Endothelial cell of umbilical vein (primary cell): ENCODE results near the gene SERTAD1. TPM values are rescaled to one million over a fixed set of nuclear protein-coding genes. Genes with fewer than 3 reads are reported as not detected.

Source experiments
- BruUV-seq: library from RNA; stranded (reverse); fragments of 400-500 nt; replicated peaks from 2 replicates; lab custom pipeline; 2021; lab: Mats Ljungman, UMichigan
- CTCF ChIA-PET: fragments of 300-600, 350-600 bp; sonication (Branson Sonifier 250); formaldehyde crosslinking; loops from one replicate; lab custom pipeline; 2021; ENCODE audit warnings: antibody characterized with exemption, inconsistent platforms; lab: Charles Lee
- POLR2A ChIA-PET: fragments of 300-600, 350-600 bp; sonication (Branson Sonifier 250); formaldehyde crosslinking; loops from one replicate; lab custom pipeline; 2021; ENCODE audit warnings: antibody characterized with exemption, inconsistent platforms; lab: Charles Lee
- DNase-seq: peaks from one replicate; pipeline ENCODE4 v3.0.0-alpha.2; 2011; ENCODE audit warnings: low read depth, low spot score
- FAIRE-seq: peaks from 2 replicates; lab custom pipeline; 2011; peaks lifted over from hg19 to GRCh38; lab: Jason Lieb, UNC
- H2AFZ ChIP-seq: 2 replicates; pipeline ENCODE4 v1.6.0; 2012; ENCODE audit warnings: low read depth, low read length, control low read depth, inconsistent platforms
- H3K27ac ChIP-seq: 2 replicates; pipeline ENCODE4 v1.5.1; 2011; ENCODE audit warnings: low read depth, mild to moderate bottlenecking, control low read depth, low read length, moderate library complexity; ENCODE audit not compliant: insufficient read depth
- H3K27me3 ChIP-seq, 2 experiments: 2 replicates each; pipeline versions ENCODE4 v1.6.0 to v1.6.1; 2011; ENCODE audit warnings: low read length in 2 of 2, mixed read lengths in 1 of 2; ENCODE audit not compliant: control insufficient read depth in 2 of 2, insufficient read depth in 2 of 2
- H3K36me3 ChIP-seq, 2 experiments: 2 replicates in 1 of 2; 3 replicates in 1 of 2; pipeline ENCODE4 v1.5.1; 2011; ENCODE audit warnings: low read length in 2 of 2, mild to moderate bottlenecking in 1 of 2, moderate library complexity in 1 of 2; ENCODE audit not compliant: control insufficient read depth in 2 of 2, insufficient read depth in 2 of 2; ENCODE audit errors: extremely low read depth in 1 of 2
- H3K4me1 ChIP-seq: 3 replicates; pipeline ENCODE4 v1.5.1; 2011; ENCODE audit warnings: mild to moderate bottlenecking, low read length; ENCODE audit not compliant: control insufficient read depth, insufficient read depth; ENCODE audit errors: extremely low read depth
- H3K4me2 ChIP-seq: 2 replicates; pipeline ENCODE4 v1.6.1; 2011; ENCODE audit warnings: low read length, control low read depth, mixed read lengths; ENCODE audit not compliant: insufficient read depth
- H3K4me3 ChIP-seq, 3 experiments: fragments of 200-600 bp in 1 of 3; sonication (generic), shearing (Covaris generic) in 1 of 3; replicated peaks in 1 of 3; 2 replicates each; pipeline ENCODE4 v1.5.1; 2011 to 2016; ENCODE audit warnings: control low read depth in 3 of 3, low read length in 3 of 3, mild to moderate bottlenecking in 2 of 3, inconsistent platforms in 1 of 3, low read depth in 1 of 3, moderate library complexity in 1 of 3; ENCODE audit not compliant: insufficient read depth in 1 of 3
- H3K79me2 ChIP-seq: 2 replicates; pipeline ENCODE4 v1.6.0; 2012; ENCODE audit warnings: low read length, inconsistent platforms; ENCODE audit not compliant: control insufficient read depth, insufficient read depth
- H3K9ac ChIP-seq: replicated peaks from 2 replicates; pipeline ENCODE3; 2011; ENCODE audit warnings: low read length, control low read depth; ENCODE audit not compliant: insufficient read depth; ENCODE audit errors: extremely low read depth
- H3K9me1 ChIP-seq: replicated peaks from 3 replicates; pipeline ENCODE4 v1.6.0; 2011; ENCODE audit warnings: mild to moderate bottlenecking, low read length; ENCODE audit not compliant: control insufficient read depth, insufficient read depth; ENCODE audit errors: extremely low read depth
- H3K9me3 ChIP-seq: replicated peaks from 2 replicates; pipeline ENCODE4 v1.5.1; 2012; ENCODE audit warnings: low read length, inconsistent platforms; ENCODE audit not compliant: control insufficient read depth, insufficient read depth
- H4K20me1 ChIP-seq: replicated peaks from 2 replicates; pipeline ENCODE3; 2011; ENCODE audit warnings: mild to moderate bottlenecking, low read length; ENCODE audit not compliant: control insufficient read depth, insufficient read depth; ENCODE audit errors: extremely low read depth
- EZH2 ChIP-seq: IDR thresholded peaks from 2 replicates; pipeline ENCODE4 v1.6.1; 2012; ENCODE audit warnings: borderline replicate concordance, low read depth, mild to moderate bottlenecking, moderate library complexity, low read length, inconsistent platforms; ENCODE audit not compliant: severe bottlenecking
- FOS ChIP-seq: IDR thresholded peaks from 2 replicates; pipeline ENCODE4 v1.6.1; 2011; ENCODE audit warnings: mild to moderate bottlenecking, low read length, moderate library complexity, borderline replicate concordance; ENCODE audit not compliant: insufficient read depth
- GATA2 ChIP-seq: IDR thresholded peaks from 2 replicates; pipeline ENCODE4 v1.7.0; 2011; ENCODE audit warnings: low read depth, mild to moderate bottlenecking, moderate library complexity, mixed read lengths, low read length; ENCODE audit not compliant: insufficient read length, insufficient read depth
- JUN ChIP-seq: IDR thresholded peaks from 2 replicates; pipeline ENCODE4 v1.6.1; 2011; ENCODE audit warnings: borderline replicate concordance, low read depth; ENCODE audit not compliant: insufficient read length, insufficient read depth
- MYC ChIP-seq: IDR thresholded peaks from one replicate; pipeline ENCODE4 v1.6.1; 2011; ENCODE audit warnings: mild to moderate bottlenecking, low read depth, low read length
- POLR2A ChIP-seq: IDR thresholded peaks from 2 replicates; pipeline ENCODE4 v1.6.1; 2012; ENCODE audit warnings: low read depth, mild to moderate bottlenecking, control low read depth, low read length
- POLR2AphosphoS5 ChIP-seq: IDR thresholded peaks from 2 replicates; pipeline ENCODE4 v1.6.1; 2012; ENCODE audit warnings: low read depth, mild to moderate bottlenecking, control low read depth, low read length, moderate library complexity; ENCODE audit not compliant: insufficient read depth
- dilution Hi-C: fragments of 300-500 bp; cut with MboI; formaldehyde crosslinking; loops from one replicate; pipeline ENCODE4 v1.15.0; 2019; ENCODE audit warnings: low sequenced_read_pairs; ENCODE audit not compliant: extremely low pct_ligation_motif_present
- intact Hi-C: fragments of 100-400 bp; cut with micrococcal nuclease; formaldehyde crosslinking; loops from one replicate; pipeline ENCODE4 v1.10.0; 2022
- polyA plus RNA-seq, 4 experiments: library from polyadenylated mRNA; depleted of rRNA in 3 of 4; stranded (reverse) in 3 of 4; unstranded in 1 of 4; fragments of >200 nt; gene quantifications; 2 replicates each; pipeline versions ENCODE4 v1.2.1 to v1.2.3, GENCODE V29; 2011 to 2012; ENCODE audit warnings: missing spikeins in 1 of 4
- total RNA-seq: library from RNA; stranded (reverse); gene quantifications from 2 replicates; pipeline ENCODE4 v1.2.3, GENCODE V29; 2021
- TF ChIP-seq, protein P1 (sequence below), 2 donors: IDR thresholded peaks; 1 replicate in 1 of 2; 2 replicates in 1 of 2; pipeline ENCODE4 v1.5.1; 2011; ENCODE audit warnings: low read length in 2 of 2, mild to moderate bottlenecking in 2 of 2, moderate library complexity in 2 of 2, control low read depth in 1 of 2, inconsistent platforms in 1 of 2, low read depth in 1 of 2; ENCODE audit not compliant: insufficient read depth in 1 of 2; ENCODE audit errors: extremely low read depth in 1 of 2
- TF ChIP-seq, protein P2 (sequence below): IDR thresholded peaks from 2 replicates; pipeline ENCODE4 v1.6.1; 2011; ENCODE audit not compliant: insufficient read depth, insufficient read length

Gene SERTAD1
- total and polyA plus RNA-seq, 2 donors (not counting 3 experiments of a cell fraction or from before 2014, with no cell fraction given), result 8.8 to 15.3 TPM

DNA sequence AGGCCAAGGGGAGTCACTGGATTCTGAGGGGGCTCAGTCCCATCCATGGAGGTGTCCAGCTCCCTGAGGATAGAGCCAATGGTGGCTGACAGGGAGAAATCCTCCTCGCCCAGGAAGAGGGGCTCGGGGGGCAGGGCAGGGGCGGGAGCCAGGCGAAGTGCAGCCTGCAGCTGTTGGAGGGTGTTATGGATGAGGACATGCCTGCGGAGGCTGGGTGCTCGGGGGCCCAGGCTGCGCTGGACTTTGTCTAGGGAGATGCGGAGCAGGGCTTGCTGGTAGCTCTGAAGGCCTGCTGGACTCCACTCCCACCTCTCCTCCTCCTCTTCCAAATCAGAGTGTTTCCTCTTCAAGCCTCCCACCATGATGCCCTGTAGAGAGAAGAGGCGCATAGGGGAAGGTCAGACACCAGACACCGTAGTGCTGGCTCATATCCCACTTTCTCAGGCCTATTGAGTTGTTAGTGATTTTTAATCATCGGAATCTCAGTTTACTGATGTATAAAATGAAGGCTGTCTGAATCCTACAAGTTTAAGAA lies 16.0 kb upstream of the SERTAD1 start:
- Histone ChIP-seq H3K79me2 (peaks cover 29% of the 10 kb centered on the region), H2AFZ (no peak overlapping the region), H4K20me1 (no peaks in the 10 kb centered on the region), H3K4me3 (no peak overlapping the region), H3K9me1 (no peaks in the 10 kb centered on the region), H3K36me3 (peaks cover 9 to 12% of the 10 kb centered on the region in 2 experiments), H3K27ac (no peak overlapping the region), H3K4me1 (peaks cover 9% of the 10 kb centered on the region), H3K27me3 (no peaks in the 10 kb centered on the region), H3K4me2 (peak overlapping the region; percentile 65), H3K9ac (peak overlapping the region; percentile 50), H3K9me3 (no peaks in the 10 kb centered on the region)
- FAIRE-seq (no peak), DNase-seq (no peak)
- POLR2A ChIA-PET, result no interaction called here
- TF ChIP-seq MYC (no peak), EZH2 (no peak), POLR2AphosphoS5 (no peak), POLR2A (no peak), FOS (no peak), JUN (no peak), GATA2 (no peak)
- TF ChIP-seq, protein P1, sequence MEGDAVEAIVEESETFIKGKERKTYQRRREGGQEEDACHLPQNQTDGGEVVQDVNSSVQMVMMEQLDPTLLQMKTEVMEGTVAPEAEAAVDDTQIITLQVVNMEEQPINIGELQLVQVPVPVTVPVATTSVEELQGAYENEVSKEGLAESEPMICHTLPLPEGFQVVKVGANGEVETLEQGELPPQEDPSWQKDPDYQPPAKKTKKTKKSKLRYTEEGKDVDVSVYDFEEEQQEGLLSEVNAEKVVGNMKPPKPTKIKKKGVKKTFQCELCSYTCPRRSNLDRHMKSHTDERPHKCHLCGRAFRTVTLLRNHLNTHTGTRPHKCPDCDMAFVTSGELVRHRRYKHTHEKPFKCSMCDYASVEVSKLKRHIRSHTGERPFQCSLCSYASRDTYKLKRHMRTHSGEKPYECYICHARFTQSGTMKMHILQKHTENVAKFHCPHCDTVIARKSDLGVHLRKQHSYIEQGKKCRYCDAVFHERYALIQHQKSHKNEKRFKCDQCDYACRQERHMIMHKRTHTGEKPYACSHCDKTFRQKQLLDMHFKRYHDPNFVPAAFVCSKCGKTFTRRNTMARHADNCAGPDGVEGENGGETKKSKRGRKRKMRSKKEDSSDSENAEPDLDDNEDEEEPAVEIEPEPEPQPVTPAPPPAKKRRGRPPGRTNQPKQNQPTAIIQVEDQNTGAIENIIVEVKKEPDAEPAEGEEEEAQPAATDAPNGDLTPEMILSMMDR (IDR thresholded peaks at IDR 0.05; ENCODE audit: extremely low read depth in 1 of 2, insufficient read depth in 1 of 2, low read depth in 1 of 2, low read length in 2 of 2), result no peak
- TF ChIP-seq, protein P2, sequence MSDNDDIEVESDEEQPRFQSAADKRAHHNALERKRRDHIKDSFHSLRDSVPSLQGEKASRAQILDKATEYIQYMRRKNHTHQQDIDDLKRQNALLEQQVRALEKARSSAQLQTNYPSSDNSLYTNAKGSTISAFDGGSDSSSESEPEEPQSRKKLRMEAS, result no peak
- no TSS peak for BruUV-seq
- dilution Hi-C loops (no loop called here), intact Hi-C loops (loop anchor here (5.0 to 10.0 kb wide), 2 partner anchors 156 to 363 kb away; no protein-coding TSS in a partner anchor)
- CTCF ChIA-PET, result interaction anchor here (2.2 to 4.1 kb wide), 2 partner anchors 15 to 21 kb away, joined by 14 to 37 read pairs; partner anchors contain the start of gene SERTAD1
